GM19025 (cell line): ENCODE measurements around the gene MFAP3.
"Not testable (repeated sequence)": the region's sequence is repeated elsewhere in the genome, so short reads cannot be mapped to it uniquely, and the experiment has no call there.

Experiments used
- ATAC-seq: cut with Tn5 transposase; IDR thresholded peaks from one replicate; pipeline ENCODE4 v1.9.1; 2021; ENCODE audit warnings: mild to moderate bottlenecking, low read depth, moderate library complexity; ENCODE audit not compliant: unreplicated experiment

The MFAP3 gene

GRCh38 chr5:154038707-154039457 is at the start of gene MFAP3, which contains the start of gene FAM114A2:
Gene MFAP3, plus strand, starts transcription at chr5:154038967. Its CDS starts 10,756 bp downstream, at chr5:154049723.
Gene FAM114A2, minus strand, starts transcription at chr5:154038910. Its CDS starts 3,957 bp downstream, at chr5:154034953.
- ATAC-seq, result peak; percentile 98

DNA sequence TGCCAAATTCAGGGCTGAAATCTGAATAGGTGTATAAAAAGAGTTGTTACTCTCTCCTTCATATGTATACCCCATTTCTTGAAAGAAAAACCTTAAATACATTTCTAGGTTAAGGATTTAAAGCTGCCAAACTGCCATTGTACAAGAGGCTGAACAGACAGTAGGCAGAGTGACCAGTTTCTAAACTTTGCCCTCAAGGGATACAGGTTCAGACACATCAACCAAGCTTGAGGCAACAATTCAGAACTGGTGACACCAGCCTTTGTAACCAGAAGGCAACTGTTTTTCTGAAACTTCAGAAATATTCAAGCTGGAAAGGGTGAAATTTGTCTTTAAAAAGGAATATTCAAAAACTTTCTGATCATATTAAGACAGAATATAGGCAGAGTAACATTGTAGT is 47.6 kb upstream of the MFAP3 start:
- ATAC-seq, result no peak

GRCh38 chr5:153998010-153998409 is 40.8 kb upstream of the MFAP3 start:
- ATAC-seq, result no peak

DNA sequence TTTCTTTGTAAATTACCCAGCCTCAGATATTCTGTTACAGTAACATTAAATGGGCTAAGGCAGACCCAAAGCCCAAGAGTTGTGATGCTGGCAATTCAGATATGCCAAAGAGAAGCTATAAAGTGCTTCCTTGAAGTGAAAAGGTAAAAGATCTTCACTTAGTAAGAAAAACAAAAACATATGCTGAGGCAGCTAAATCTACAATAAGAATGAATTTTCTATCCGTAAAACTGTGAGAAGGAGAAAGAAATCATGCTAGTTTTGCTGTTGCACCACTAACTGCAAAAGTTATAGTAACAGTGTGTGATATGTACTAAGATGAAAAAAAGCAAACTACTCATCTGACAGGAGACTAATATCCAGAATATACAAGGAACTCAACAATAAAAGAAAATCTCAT is 40.0 kb upstream of the MFAP3 start:
- no peak for ATAC-seq

DNA sequence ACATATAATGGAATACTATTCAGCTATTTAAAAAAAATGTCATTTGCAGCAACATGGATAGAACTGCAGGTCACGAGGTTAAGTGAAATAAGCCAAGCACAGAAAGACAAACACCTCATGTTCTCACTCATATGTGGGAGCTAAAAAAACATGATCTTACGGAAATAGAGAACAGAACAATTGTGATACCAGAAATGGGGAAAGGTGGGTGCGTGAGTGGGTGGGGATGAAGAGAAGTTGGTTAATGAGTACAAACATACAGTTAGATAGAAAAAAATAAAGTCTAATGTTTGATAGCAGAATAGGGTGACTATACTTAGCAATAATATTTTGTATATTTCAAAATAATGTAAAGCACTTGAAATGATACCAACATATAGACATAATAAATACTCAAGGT is 38.8 kb upstream of the MFAP3 start:
- ATAC-seq, result no peak

DNA sequence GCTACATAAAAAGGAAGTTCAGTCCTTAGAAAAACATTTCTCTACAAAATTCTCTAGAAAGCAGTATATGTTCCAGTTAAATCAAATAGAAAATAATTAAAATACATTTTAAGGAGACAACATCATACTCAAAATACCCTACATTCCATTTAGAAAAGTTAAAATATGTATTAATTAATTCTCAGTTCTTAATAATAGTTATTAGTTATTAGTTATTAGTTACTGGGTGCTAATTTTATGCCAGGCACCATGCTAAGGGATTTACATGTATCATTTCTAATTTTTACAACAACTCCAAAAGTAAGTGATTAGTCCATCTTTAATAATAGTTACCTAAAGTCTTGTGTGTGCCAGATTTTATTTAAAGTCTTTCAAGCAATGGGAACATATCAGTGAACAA is 38.1 kb upstream of the MFAP3 start:
- ATAC-seq, result no peak

GRCh38 chr5:154002093-154002492 is 36.7 kb upstream of the MFAP3 start:
- no peak for ATAC-seq

DNA sequence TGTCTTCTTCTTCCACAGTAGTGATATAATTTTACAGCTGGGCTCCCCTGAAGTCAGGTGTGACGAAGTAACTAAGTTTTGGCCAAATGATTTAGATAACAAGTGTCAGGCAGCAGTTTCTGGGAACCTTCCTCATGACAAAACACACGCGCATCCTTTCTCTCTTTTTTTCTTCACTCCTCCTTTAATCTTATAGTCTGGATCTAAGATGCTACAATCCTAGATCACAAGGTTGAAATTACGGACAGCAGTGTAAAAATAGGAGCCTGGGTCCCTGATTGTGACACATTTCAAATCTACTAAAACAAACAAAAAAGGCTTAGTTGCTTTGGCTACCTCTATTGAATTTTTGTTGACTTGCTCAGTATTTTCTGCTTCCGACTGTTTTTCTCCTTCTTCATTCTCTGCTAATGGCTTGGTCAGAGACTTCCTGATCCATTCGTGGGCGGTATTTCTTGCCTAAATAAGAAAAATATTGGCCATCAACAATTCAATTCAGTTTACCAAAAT is 36.2 kb upstream of the MFAP3 start:
- ATAC-seq, result no peak

- ATAC-seq, result no peak
Observed at GRCh38 chr5:154005648-154006047, 33.1 kb upstream of the MFAP3 start.

- no peak for ATAC-seq
Observed at GRCh38 chr5:154010660-154011059, 28.1 kb upstream of the MFAP3 start.

DNA sequence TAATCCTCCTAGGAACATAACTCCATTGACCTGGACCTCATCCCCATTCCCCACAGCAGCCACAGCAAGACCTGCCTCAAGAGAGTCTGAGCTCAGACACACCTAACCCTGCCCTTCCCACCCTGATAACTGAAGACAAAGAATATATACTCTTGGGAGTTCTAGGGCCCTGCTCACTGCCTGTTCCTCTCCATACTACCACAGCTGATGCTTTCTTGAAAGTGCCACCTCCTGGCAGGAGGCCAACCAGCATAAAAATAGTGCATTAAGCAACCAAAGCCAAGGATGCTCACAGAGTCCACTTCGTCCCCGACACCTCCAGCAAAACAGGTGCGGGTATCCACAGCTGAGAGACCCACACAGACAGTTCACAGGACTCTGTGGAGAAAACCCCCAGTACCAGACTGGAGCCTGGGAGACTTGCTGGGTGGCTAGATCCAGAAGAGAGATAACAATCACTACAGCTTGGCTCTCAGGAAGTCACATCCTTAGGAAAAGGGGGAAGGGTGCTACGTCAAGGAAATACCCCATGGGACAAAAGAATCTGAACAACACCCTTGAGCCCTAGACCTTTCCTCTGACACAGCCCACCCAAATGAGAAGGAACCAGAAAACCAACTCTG is 23.6 kb upstream of the MFAP3 start:
- ATAC-seq, result no peak

- ATAC-seq, result not testable (repeated sequence)
Observed at GRCh38 chr5:154018919-154019318, 19.8 kb upstream of the MFAP3 start.

GRCh38 chr5:154025951-154026350 is 12.8 kb upstream of the MFAP3 start:
- no peak for ATAC-seq

DNA sequence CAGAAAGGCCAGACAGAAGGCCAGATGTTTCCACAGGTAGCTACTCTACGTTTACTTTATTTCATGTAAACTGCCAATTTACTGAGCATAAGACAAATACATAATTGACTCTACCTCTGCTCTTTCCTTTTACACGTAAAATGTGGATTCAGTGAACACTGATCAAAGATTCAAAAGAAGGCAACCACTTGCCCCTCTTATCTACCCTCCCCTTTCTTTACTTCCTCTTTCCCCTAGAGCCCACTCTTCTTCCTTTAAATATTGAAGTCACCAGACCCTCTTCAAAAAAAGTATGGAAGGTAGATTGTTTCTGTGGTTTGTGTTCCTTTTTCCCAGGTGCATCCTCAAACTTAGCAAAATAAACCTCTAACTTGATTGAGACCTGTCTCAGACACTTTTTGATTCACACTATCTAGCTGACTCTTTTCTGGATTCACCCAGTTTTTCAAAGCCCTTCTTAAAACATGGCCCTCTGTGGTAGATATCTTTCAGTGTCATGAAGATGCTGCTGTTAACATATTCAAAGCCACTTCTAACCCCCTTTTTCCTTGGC is 6.8 kb upstream of the MFAP3 start:
- ATAC-seq, result no peak

- no peak for ATAC-seq
Observed at GRCh38 chr5:154034944-154035343, 3.8 kb upstream of the MFAP3 start.

- ATAC-seq, result peak; percentile 30
Observed at GRCh38 chr5:154038261-154038706, 483 bp upstream of the MFAP3 start.

GRCh38 chr5:154039458-154039829 is 677 bp downstream of the MFAP3 start:
- ATAC-seq, result no peak

DNA sequence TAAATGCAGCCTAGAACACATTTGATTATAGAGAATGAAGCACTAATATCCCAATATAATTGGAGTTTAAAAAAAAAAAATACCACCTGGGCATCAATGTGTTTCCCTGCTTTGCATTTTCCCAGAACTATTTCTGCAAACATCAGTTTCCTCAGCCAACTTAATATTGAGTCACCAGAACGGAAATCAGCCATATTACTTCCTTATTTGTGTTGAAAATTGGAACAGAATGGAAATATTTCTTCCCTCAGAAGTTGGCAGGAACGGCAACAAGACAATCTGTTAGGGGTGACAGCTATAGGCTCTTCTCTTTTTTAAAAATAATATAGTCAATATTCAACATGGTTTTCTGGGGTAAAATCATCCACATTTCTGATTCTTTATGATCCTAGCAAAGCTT is 4.0 kb downstream of the MFAP3 start:
- ATAC-seq, result no peak

- no peak for ATAC-seq
Observed at GRCh38 chr5:154044099-154044498, 5.3 kb downstream of the MFAP3 start.

DNA sequence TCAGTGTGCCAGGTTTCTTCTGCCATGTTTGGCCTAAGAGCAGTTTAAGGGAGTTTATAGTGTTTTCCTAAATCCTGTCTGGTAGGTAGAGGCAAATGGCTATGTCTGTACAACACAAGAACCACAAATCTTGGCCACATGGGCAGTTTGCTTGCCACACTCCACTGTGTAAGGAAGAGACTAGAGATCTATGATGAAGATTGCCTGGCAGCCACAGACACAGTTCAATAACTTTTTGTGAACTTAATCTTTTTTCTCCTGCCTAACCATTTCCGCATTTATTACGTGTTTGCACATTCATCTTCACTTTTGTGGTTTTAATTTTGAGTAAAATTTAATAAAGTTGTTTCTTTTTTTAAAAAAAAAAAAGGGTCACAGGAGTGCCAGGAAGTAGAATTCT is 5.8 kb downstream of the MFAP3 start:
- no peak for ATAC-seq

GRCh38 chr5:154046486-154046885 is 7.7 kb downstream of the MFAP3 start:
- ATAC-seq, result no peak

DNA sequence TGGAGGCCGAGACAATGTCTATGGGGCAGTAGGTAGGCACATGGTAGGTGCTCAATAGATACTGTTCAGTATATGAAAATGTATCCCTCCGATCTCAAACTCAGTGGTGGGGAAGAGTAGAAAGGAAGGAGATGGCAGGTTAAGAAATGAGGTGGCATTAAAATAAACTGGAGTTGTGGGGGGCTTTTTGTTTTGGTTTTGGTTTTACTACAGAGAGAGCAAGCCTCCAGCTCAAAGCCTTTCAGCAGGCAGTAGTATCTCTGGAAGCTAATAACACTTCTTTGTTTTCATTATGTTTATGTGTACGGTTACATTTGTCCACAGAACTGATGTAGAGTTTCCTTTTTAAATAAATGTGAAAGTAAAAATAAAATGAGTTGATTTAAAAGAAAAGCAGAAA is 8.6 kb downstream of the MFAP3 start:
- ATAC-seq, result no peak
